ENCODE measurements around the gene NMT1. TPM values are rescaled to one million over a fixed set of nuclear protein-coding genes. Genes with fewer than 3 reads are reported as not detected.
A peak's percentile ranks its signal among the peaks of the same experiment; 100 is the strongest.

Gene NMT1
- total and polyA plus RNA-seq, 2 of the 13 experiments (the other 11 are each of a cell fraction or from before 2014, with no cell fraction given), result 75.7 to 142 TPM

DNA sequence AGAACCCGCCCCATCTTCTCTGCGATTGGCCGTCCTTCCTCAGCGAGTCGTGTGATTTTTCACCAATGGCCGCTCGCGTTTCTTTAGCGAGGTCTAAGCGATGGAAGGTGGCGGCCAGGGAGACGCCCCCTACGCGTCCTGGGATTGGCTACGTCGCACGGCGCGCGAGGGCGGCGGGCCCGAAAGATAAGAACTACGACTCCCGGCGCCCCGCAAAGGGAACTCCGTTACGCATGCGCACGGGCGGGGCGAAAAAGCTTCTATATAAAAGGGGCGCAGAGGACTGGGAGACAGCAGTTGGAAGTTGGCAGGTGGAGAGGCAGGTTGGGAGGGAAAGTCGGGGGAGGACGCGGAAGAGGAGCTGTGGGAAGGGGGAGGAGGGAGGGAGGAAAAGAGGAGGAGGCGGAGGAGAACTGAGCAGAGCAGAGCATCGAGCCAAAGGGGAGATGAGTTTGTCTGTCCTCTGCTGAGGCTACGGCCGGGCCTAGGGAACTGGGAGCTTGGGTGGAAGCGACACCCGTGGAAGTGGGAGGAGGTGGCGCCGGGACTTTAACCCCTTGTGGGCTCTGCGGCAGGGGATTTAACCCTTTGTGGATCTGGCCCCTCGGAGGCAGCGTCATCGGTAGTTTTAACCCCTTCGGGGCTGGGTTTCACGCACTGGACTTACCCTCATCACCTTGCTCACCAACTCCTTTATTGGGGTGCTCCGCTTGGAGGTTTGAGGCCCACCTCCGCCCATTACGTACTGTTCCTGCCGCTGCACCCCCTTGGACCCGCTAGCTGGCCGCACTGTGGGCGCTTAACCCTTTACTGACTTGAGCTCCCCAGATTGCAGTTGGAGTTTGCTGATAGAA is 87.3 kb downstream of the NMT1 start, which contains the start of gene HEXIM1 (continued):
- TF ChIP-seq ZNF20 (CRISPR knock-in tag; IDR thresholded peaks at IDR 0.05) (no peak; the same call in none of the 2 replicates), KDM4B (CRISPR knock-in tag; IDR thresholded peaks at IDR 0.05) (no peak), ARHGAP35 (CRISPR knock-in tag; IDR thresholded peaks at IDR 0.05; ENCODE audit: borderline replicate concordance) (0 out of 2 replicates have a peak, but pooled peaks have one; percentile 87), SMARCE1 (IDR thresholded peaks at IDR 0.05; ENCODE audit: borderline replicate concordance) (no peak), ZNF784 (CRISPR knock-in tag; IDR thresholded peaks at IDR 0.05; ENCODE audit: borderline replicate concordance) (peak; percentile 62; the same call in 1 of the 2 replicates), ZSCAN29 (CRISPR knock-in tag; conservative IDR thresholded peaks at IDR 0.05) (peak; percentile 77; the same call in 1 of the 2 replicates), BCLAF1 (IDR thresholded peaks at IDR 0.05) (no peak), ZNF761 (CRISPR knock-in tag; conservative IDR thresholded peaks at IDR 0.05) (no peak), IRX3 (CRISPR knock-in tag; IDR thresholded peaks at IDR 0.05; ENCODE audit: borderline replicate concordance, low read depth) (peak; percentile 91), LCORL (IDR thresholded peaks at IDR 0.05) (peak; percentile 88), LCORL (CRISPR knock-in tag; IDR thresholded peaks at IDR 0.05) (peak; percentile 74), SAP130 (CRISPR knock-in tag; IDR thresholded peaks at IDR 0.05; ENCODE audit: low read depth) (peak; percentile 92), XRCC5 (optimal IDR thresholded peaks at IDR 0.05; ENCODE audit: low read length) (no peak), PRMT3 (CRISPR knock-in tag; IDR thresholded peaks at IDR 0.05; ENCODE audit: borderline replicate concordance, low read depth) (no peak; the same call in 1 of the 2 replicates), ZNF564 (CRISPR knock-in tag; IDR thresholded peaks at IDR 0.05) (peak; percentile 67; the same call in 1 of the 2 replicates), ZNF589 (CRISPR knock-in tag; conservative IDR thresholded peaks at IDR 0.05) (peak; percentile 91; the same call in 1 of the 2 replicates), MAF1 (CRISPR knock-in tag; IDR thresholded peaks at IDR 0.05; ENCODE audit: borderline replicate concordance) (peak; percentile 66; the same call in 1 of the 2 replicates), ZNF326 (CRISPR knock-in tag; IDR thresholded peaks at IDR 0.05; ENCODE audit: borderline replicate concordance) (no peak), MTA3 (CRISPR knock-in tag; IDR thresholded peaks at IDR 0.05) (no peak), HNRNPLL (IDR thresholded peaks at IDR 0.05; ENCODE audit: low read depth, low read length, poor library complexity, severe bottlenecking) (peak; percentile 89), ZNF674 (CRISPR knock-in tag; IDR thresholded peaks at IDR 0.05; ENCODE audit: low read depth) (no peak), HNRNPUL1 (IDR thresholded peaks at IDR 0.05; ENCODE audit: low read depth, low read length) (no peak), ZNF713 (CRISPR knock-in tag; IDR thresholded peaks at IDR 0.05) (0 out of 2 replicates have a peak, but pooled peaks have one; percentile 76), NFE2L1 (CRISPR knock-in tag; IDR thresholded peaks at IDR 0.05; ENCODE audit: borderline replicate concordance) (no peak)
- TF ChIP-seq, protein P1, sequence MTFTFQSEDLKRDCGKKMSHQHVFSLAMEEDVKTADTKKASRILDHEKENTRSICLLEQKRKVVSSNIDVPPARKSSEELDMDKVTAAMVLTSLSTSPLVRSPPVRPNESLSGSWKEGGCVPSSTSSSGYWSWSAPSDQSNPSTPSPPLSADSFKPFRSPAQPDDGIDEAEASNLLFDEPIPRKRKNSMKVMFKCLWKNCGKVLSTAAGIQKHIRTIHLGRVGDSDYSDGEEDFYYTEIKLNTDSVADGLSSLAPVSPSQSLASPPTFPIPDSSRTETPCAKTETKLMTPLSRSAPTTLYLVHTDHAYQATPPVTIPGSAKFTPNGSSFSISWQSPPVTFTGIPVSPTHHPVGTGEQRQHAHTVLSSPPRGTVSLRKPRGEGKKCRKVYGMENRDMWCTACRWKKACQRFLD (CRISPR knock-in tag; IDR thresholded peaks at IDR 0.05; ENCODE audit: borderline replicate concordance), result peak; percentile 67

Data from HepG2 (cell line).